GM15510 (cell line): ENCODE data around the gene SGSH.

Experiments
- POLR2A ChIP-seq: IDR thresholded peaks from 3 replicates; pipeline ENCODE4 v1.6.1; 2011; ENCODE audit warnings: borderline replicate concordance; ENCODE audit not compliant: insufficient read length; ENCODE audit errors: extremely low read depth

SGSH gene

GRCh38 chr17:80259457-80260068, 39.4 kb upstream of the SGSH start:
- no peak for TF ChIP-seq POLR2A

- no peak for TF ChIP-seq POLR2A
Measured at GRCh38 chr17:80257716-80258213, 37.6 kb upstream of the SGSH start.

DNA sequence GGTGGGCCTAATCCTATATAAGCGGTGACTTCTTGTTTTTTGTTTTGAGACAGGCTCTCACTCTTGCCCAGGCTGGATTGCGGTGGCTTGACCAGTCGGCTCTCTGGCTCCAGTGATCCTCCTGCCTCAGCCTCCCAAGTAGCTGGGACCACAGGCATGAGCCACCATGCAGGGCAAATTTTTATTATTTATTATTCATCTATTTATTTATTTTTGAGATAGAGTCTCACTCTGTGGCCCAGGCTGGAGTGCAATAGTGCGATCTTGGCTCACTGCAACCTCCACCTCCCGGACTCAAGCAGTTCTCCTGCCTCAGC, 35.9 kb upstream of the SGSH start:
- no peak for TF ChIP-seq POLR2A

DNA sequence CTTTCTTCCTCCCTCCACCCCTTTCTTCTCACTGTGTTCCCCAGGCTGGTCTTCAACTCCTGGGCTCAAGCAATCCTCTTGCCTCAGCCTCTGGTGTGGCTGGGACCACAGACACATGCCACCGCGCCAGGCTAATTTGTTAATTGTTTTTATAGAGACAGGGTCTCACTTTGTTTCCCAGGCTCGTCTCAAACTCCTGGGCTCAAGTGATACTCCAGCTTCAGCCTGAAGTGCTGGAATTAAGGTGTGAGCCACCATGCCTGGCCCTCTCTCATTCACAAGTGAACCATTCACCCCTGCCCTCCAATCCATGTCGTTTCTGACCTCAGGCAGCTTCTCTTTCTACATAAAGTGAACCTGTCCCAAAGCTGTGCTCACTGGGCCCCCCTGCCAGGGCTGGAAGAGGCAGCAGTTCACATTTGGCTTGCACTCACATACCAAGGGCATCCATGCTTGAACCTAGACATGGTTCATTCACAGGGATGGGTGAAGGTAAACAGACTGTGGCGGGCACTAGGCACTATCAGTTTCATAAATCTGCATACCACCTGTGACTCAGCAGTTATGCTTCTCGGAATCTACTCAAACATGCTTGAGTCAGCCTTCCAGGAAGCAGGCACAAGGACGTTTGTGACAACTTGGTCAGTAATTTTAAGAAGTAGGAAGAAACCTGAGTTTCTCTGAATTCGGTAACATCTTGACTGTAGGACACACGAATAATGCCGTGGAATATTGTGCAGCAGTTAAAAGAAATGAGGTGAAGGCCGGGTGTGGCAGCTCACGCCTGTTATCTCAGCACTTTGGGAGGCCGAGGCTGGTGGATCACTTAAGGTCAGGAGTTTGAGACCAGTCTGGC, 34.5 kb upstream of the SGSH start:
- no peak for TF ChIP-seq POLR2A

- no peak for TF ChIP-seq POLR2A
Measured at GRCh38 chr17:80253631-80254395, 33.7 kb upstream of the SGSH start.

DNA sequence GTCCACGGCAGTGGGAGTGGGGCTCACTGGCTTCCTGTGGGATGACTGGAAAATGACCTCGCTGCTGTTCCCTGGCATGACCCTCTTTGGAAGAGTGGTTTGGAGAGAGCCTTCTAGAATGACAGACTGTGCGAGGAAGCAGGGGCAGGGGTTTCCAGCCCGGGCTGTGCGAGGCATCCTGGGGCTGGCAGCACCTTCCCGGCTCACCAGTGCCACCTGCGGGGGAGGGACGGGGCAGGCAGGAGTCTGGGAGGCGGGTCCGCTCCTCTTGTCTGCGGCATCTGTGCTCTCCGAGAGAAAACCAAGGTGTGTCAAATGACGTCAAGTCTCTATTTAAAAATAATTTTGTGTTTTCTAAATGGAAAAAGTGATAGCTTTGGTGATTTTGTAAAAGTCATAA, 32.7 kb upstream of the SGSH start:
- TF ChIP-seq POLR2A: no peak

GRCh38 chr17:80251966-80252365, 31.8 kb upstream of the SGSH start:
- TF ChIP-seq POLR2A: no peak

DNA sequence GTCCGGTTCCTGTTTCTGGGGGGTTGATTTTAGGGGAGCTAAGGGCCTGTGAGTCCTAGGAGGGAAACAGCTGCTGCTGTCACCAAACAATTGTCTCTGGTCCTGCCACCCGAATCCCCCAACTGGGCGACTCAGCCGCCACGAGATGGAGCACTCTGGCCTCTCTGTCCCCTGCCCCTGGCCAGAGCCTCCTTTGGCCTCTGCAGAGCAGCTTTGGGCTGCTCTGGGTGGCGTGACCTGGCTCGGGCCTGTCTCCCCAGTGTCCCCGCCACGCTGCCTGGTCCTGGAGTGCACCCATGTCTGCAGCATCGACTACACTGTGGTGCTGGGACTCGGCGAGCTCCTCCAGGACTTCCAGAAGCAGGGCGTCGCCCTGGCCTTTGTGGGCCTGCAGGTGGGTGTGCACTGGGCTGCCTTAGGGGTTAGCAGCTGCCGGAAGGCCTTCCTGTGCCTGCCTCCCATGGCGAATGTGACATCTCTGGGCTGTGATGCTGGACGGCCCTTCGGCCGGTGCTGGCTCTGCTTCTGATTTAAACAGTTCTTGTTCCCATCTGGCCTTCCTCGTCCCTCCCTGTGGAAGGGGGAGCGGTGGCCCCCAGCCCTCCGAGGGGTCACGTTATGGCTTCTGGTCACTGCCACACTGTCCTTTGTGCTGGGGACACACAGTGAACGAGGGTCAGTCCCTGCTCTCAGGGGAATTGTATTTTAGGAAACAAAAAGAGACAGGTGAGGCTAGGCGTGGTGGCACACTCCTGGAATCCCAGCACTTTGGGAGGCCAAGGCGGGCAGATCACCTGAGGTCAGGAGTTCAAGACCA, 29.0 kb upstream of the SGSH start:
- no peak for TF ChIP-seq POLR2A

DNA sequence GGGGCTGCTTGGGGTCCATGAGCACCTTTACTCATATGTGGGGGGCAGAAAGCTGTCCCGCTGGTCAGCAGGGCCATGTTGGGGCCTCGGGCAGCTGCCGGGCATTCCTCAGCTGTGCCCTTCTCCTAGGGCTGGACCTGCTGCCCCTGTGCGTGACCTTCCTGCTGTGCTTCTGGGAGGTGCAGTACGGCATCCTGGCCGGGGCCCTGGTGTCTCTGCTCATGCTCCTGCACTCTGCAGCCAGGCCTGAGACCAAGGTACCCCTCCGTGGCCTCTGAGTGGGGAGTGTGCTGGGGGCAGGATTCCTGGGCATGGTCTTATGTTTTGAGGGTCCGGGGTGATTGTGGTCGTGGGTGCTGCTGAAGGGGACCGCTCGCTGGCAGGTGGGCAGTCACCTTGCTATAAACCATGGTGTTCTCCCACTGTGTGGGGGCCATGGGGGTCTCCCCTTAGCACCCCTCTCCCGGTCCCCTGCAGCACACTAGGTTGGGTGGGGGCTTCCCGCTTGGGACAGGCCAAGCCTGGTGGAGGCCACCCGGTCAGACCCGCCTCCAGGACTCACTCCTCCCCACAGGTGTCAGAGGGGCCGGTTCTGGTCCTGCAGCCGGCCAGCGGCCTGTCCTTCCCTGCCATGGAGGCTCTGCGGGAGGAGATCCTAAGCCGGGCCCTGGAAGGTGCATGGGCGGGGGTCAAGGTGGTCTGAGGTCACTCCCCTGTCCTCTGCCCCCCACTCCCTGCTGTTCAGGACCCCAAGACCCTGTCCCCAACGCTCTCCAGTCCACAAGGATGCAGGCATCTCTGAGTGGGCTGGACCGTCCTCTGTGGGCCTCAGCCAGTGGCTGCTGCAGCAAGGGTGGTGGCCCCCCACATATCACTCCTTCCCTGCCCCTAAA, 28.1 kb upstream of the SGSH start:
- TF ChIP-seq POLR2A: no peak

- TF ChIP-seq POLR2A: no peak
Measured at GRCh38 chr17:80247561-80247960, 27.4 kb upstream of the SGSH start.

DNA sequence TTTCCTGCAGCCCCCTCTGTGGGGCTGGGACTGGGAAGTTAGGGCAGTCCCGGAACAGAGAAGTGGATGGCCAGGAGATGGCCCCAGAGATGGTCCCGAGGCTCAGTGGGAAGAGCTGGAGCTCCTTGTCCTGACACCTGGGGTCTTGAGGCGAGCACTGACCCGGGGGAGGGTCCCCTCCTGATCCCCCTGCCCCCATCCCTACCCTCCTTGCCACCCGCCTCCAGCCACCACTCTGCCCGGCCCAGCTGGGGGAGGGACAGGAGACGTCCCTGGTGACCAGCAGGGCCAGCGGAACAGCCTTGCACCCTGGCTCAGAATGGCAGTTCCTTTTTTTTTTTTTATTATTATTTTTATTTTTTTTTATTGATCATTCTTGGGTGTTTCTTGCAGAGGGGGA, 26.6 kb upstream of the SGSH start:
- TF ChIP-seq POLR2A: no peak

DNA sequence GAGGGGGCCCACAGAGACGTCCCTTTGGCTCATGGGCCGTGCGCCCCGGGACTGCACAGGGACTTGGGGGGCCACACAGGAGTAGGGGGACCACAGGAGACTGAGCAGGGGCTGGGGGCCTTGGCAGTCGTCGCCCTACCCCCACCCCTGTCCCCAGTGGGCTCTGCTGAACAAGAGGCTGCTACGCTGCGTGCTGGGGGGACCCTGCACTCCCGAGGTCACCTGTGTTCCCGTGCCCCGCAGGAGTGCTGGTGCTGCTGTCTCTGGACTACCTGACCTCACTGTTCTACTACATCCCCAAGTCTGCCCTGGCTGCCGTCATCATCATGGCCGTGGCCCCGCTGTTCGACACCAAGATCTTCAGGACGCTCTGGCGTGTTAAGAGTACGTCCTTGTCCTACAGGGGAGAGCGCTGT, 26.1 kb upstream of the SGSH start:
- TF ChIP-seq POLR2A: no peak

DNA sequence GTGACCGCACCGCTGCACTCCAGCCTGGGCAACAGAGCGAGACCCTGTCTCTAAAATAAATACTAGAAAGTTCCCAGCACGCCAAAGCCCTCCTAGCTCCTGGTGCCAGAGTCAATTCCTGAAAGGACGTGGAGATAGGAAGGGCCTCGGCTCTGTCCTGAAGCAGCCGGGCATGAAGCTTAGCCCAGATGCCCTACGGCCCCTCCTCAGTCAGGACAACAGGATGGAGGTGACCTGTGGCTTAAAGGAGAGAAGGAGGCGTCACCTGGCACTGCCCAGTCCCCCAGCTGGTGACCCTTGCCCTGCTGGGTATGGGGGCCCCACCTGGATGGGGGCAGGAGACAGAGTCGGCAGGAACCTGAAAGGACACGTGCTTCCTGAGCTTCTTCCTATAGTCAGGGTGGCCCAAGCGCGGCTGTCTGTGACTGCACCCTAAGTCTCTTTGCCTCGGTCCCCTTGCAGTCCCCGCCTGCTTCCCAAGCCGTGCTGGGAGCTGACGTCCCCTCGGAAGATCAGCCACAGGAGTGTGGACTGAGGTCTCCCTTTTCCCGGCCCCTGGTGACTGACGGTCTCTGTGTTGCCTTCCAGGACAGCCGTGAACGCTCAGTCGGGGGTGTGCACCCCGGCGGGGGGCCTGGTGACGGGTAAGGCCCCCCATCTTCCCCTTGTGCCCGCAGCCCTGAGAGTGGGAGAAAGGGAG, 25.6 kb upstream of the SGSH start:
- no peak for TF ChIP-seq POLR2A

GRCh38 chr17:80244871-80245509, 24.9 kb upstream of the SGSH start:
- TF ChIP-seq POLR2A: no peak
